ENCODE data around the gene CLINT1. TPM values are rescaled to one million over a fixed set of nuclear protein-coding genes. Genes with fewer than 3 reads are reported as not detected.

Gene CLINT1
- polyA plus RNA-seq, 2 of the 4 experiments (the other 2 are of a cell fraction) = 89.7 to 185 TPM

GRCh38 chr5:157900644-157901043 is 41.7 kb upstream of the CLINT1 start:
- no peak for FAIRE-seq
- Histone ChIP-seq H3K4me1 (no peaks in the 10 kb centered on the region), H3K27ac (no peak overlapping the region), H3K4me3 (no peak overlapping the region), H3K9me3 (no peaks in the 10 kb centered on the region), H3K4me2 (no peak overlapping the region)
- CTCF ChIA-PET = interaction anchor here (0.5 to 2.8 kb wide), 5 partner anchors 7 to 269 kb away, joined by 3 to 10 read pairs (median 4); no protein-coding TSS in a partner anchor
- WGBS (ENCODE audit: missing lambda C conversion rate) = 63% methylated on average over 4 of the region's 4 CpGs
- no peak for DNase-seq (ENCODE audit: low read depth in 1 of 2, low spot score in 1 of 2)
- POLR2A ChIA-PET = no interaction called here
- TF ChIP-seq RARB (CRISPR knock-in tag; IDR thresholded peaks at IDR 0.05) (no peak), EP300 (IDR thresholded peaks at IDR 0.05) (no peak), HDAC2 (IDR thresholded peaks at IDR 0.05) (no peak), POLR2A (IDR thresholded peaks at IDR 0.05; ENCODE audit: low read length) (no peak)
- no peak for ATAC-seq

GRCh38 chr5:157893611-157894010 is 34.7 kb upstream of the CLINT1 start:
- POLR2A ChIA-PET = no interaction called here

GRCh38 chr5:157892974-157893373 is 34.0 kb upstream of the CLINT1 start:
- 90% methylated on average over 4 of the region's 4 CpGs for WGBS (ENCODE audit: missing lambda C conversion rate)
- ChIA-PET CTCF (interaction anchor here (1.2 to 1.6 kb wide), 3 partner anchors 16 to 37 kb away, joined by 3 to 5 read pairs (median 4); no protein-coding TSS in a partner anchor), POLR2A (no interaction called here)
- Histone ChIP-seq H3K4me1 (peaks cover 5% of the 10 kb centered on the region; the same call in 1 of the 3 replicates), H3K4me3 (no peak overlapping the region), H3K4me2 (no peak overlapping the region), H3K27ac (no peak overlapping the region), H3K9me3 (no peaks in the 10 kb centered on the region)
- FAIRE-seq (no peak), ATAC-seq (no peak), DNase-seq (ENCODE audit: low read depth in 1 of 2, low spot score in 1 of 2) (no peak)
- TF ChIP-seq GATA3 (IDR thresholded peaks at IDR 0.05; ENCODE audit: borderline replicate concordance) = no peak
- no peak for TF ChIP-seq JUN (IDR thresholded peaks at IDR 0.05)
- no peak for TF ChIP-seq CHD2 (IDR thresholded peaks at IDR 0.05; ENCODE audit: low read length, partially characterized antibody)
- no peak for TF ChIP-seq BHLHE40 (IDR thresholded peaks at IDR 0.05; ENCODE audit: low read depth, low read length)
- TF ChIP-seq E2F6 (IDR thresholded peaks at IDR 0.05; ENCODE audit: borderline replicate concordance, low read depth) = no peak
- no peak for TF ChIP-seq CTCF (IDR thresholded peaks at IDR 0.05)

More at GRCh38 chr5:157893611-157894010, 34.7 kb upstream of the CLINT1 start:
- 86% methylated on average over 4 of the region's 4 CpGs for WGBS (ENCODE audit: missing lambda C conversion rate)
- H3K4me2 ChIP-seq = no peak overlapping the region
- no peak for DNase-seq (ENCODE audit: low read depth in 1 of 2, low spot score in 1 of 2)
- FAIRE-seq = no peak
- H3K4me3 ChIP-seq = no peak overlapping the region
- ATAC-seq = no peak
- TF ChIP-seq EHMT2 (IDR thresholded peaks at IDR 0.05; ENCODE audit: low read depth) (no peak), ZC3H11A (IDR thresholded peaks at IDR 0.05) (peak; percentile 90), NPAS2 (CRISPR knock-in tag; IDR thresholded peaks at IDR 0.05; ENCODE audit: borderline replicate concordance) (no peak), NFE2L2 (conservative IDR thresholded peaks at IDR 0.05; ENCODE audit: low read length) (no peak)
- CTCF ChIA-PET = interaction anchor here (1.6 kb wide), 1 partner anchor 38 kb away, joined by 5 read pairs; no protein-coding TSS in a partner anchor
- H3K27ac ChIP-seq = no peak overlapping the region
- H3K4me1 ChIP-seq = peaks cover 5% of the 10 kb centered on the region; the same call in 1 of the 3 replicates
- H3K9me3 ChIP-seq = no peaks in the 10 kb centered on the region

- ChIA-PET POLR2A (interaction anchor here (0.5 kb wide), 1 partner anchor 60 kb away, joined by 4 read pairs; no protein-coding TSS in a partner anchor), CTCF (interaction anchor here (0.6 to 1.0 kb wide), 3 partner anchors 12 to 116 kb away, joined by 3 to 4 read pairs (median 3); no protein-coding TSS in a partner anchor)
- Histone ChIP-seq H3K9me3 (no peaks in the 10 kb centered on the region), H3K4me2 (no peak overlapping the region), H3K4me3 (no peak overlapping the region), H3K4me1 (peaks cover 5% of the 10 kb centered on the region; the same call in 1 of the 3 replicates), H3K27ac (no peak overlapping the region)
- ATAC-seq = peak in 1 of 2 experiments; percentile 38; a peak in 1 of 6 replicates
- DNase-seq (ENCODE audit: low read depth in 1 of 2, low spot score in 1 of 2) = peak in 1 of 2 experiments; percentile 29
- FAIRE-seq = no peak
- whole genome bisulfite sequencing (ENCODE audit: missing lambda C conversion rate) = 85% methylated on average over 2 of the region's 2 CpGs
- TF ChIP-seq HOXB5 (CRISPR knock-in tag; IDR thresholded peaks at IDR 0.05) = no peak
- TF ChIP-seq JUNB (IDR thresholded peaks at IDR 0.05) = no peak
- no peak for TF ChIP-seq POLR2AphosphoS2 (conservative IDR thresholded peaks at IDR 0.05; ENCODE audit: low read length)
- no peak for TF ChIP-seq HOXB13 (CRISPR knock-in tag; IDR thresholded peaks at IDR 0.05; ENCODE audit: low read depth)
- TF ChIP-seq TFCP2L1 (CRISPR knock-in tag; IDR thresholded peaks at IDR 0.05) = no peak
- TF ChIP-seq SREBF2 (IDR thresholded peaks at IDR 0.05) = no peak
- no peak for TF ChIP-seq TP53 (CRISPR knock-in tag; IDR thresholded peaks at IDR 0.05)
- TF ChIP-seq HMGXB4 (CRISPR knock-in tag; IDR thresholded peaks at IDR 0.05; ENCODE audit: borderline replicate concordance) = no peak
- TF ChIP-seq NR3C1 (IDR thresholded peaks at IDR 0.05) = no peak
- no peak for TF ChIP-seq BCL3 (IDR thresholded peaks at IDR 0.05)
- no peak for TF ChIP-seq CHD4 (IDR thresholded peaks at IDR 0.05; ENCODE audit: borderline replicate concordance)
- no peak for TF ChIP-seq BHLHE40 (IDR thresholded peaks at IDR 0.05; ENCODE audit: low read depth, low read length)
- no peak for TF ChIP-seq RFX5 (IDR thresholded peaks at IDR 0.05)
Observed at GRCh38 chr5:157890836-157891597, 32.1 kb upstream of the CLINT1 start.
